ENCODE data around the gene BRMS1.
"Not testable (repeated sequence)": the region's sequence is repeated elsewhere in the genome, so short reads cannot be mapped to it uniquely, and the experiment has no call there.

BRMS1 gene

DNA sequence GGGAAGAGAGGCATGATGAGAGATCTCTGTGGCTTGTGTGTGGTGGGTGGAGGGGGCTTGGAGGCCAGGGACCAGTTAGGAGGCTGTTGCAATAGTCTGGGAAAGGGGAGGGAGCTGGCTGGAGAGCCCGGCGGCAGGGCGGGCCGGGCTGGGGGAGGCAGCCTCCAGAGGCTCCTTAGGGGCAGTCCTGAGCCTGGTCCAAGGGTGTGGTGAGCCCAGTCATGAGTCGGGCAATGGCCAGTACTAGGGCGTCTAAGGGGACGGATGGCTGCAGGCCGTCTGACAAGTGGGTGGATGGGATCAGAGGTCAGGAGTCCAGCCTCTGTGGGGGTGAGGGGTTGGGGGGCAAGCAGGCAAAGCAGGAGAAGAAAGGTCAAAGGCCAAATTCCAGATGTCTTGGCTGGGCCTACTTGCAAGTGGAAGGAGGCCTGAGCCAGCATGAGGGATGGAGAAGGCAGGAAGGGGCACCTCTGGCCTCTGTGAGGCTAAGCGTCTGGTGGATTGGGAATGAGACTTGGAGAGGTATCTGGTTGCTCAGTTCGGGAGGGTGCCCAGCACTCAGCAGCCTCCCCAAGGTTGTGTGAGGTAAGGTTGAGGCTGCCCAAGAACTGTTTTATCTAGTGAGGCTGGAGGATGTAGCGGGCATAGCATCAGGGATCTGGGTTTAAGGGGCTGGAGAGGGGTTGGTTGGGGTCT is 22.0 kb downstream of the BRMS1 start:
- no peak for DNase-seq (ENCODE audit: low read depth in 2 of 2)

DNA sequence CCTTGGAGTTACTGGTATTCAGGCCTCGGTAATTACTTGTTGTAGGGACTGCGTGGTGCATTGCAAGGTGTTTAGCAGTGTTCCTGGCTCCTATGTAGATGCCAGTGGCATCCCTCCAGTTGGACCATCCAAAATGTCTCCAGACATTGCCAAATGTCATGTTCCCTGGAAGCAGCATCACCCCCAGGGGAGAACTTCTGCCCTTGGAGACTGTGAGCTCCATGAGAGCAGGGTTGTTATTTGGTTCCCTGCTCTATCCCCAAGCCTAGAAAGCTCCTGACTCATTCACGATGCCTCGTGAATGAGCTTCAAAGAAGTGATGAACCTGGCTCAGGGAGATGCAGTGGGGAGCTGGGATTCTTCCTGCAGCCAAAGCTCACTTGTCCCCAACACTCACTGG is 23.3 kb downstream of the BRMS1 start:
- DNase-seq (ENCODE audit: low read depth in 2 of 2) = no peak

DNA sequence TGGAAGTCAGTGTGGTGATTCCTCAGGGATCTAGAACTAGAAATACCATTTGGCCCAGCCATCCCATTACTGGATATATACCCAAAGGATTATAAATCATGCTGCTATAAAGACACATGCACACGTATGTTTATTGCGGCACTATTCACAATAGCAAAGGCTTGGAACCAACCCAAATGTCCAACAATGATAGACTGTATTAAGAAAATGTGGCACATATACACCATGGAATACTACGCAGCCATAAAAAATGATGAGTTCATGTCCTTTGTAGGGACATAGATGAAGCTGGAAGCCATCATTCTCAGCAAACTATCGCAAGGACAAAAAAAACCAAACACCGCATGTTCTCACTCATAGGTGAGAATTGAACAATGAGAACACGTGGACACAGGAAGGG is 24.2 kb downstream of the BRMS1 start:
- DNase-seq (ENCODE audit: low read depth in 2 of 2) = not testable (repeated sequence)

DNA sequence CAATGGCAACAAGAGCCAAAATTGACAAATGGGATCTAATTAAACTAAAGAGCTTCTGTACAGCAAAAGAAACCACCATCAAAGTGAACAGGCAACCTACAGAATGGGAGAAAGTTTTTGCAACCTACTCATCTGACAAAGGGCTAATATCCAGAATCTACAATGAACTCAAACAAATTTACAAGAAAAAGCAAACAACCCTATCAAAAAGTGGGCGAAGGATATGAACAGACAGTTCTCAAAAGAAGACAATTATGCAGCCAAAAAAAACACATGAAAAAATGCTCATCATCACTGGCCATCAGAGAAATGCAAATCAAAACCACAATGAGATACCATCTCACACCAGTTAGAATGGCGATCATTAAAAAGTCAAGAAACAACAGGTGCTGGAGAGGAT is 24.6 kb downstream of the BRMS1 start:
- not testable (repeated sequence) for DNase-seq (ENCODE audit: low read depth in 2 of 2)

DNA sequence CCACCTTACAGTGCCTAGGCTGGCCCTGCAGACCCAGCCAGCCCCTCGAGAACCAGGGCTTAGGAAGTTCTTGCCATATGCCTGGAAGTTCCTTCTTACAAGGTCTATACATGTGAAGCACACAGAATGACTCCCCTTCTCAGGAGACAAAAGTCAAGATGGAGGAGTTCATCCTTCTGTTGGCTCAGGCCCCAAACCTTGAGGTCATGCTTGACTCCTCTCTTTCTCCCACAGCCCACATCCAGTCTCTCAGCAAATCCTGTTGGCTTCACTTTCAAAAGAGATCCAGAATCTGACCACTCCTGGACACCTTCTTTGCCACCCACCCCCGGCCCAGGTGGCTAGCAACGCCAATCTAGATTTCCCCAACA is 26.3 kb downstream of the BRMS1 start:
- DNase-seq (ENCODE audit: low read depth in 2 of 2) = no peak

DNA sequence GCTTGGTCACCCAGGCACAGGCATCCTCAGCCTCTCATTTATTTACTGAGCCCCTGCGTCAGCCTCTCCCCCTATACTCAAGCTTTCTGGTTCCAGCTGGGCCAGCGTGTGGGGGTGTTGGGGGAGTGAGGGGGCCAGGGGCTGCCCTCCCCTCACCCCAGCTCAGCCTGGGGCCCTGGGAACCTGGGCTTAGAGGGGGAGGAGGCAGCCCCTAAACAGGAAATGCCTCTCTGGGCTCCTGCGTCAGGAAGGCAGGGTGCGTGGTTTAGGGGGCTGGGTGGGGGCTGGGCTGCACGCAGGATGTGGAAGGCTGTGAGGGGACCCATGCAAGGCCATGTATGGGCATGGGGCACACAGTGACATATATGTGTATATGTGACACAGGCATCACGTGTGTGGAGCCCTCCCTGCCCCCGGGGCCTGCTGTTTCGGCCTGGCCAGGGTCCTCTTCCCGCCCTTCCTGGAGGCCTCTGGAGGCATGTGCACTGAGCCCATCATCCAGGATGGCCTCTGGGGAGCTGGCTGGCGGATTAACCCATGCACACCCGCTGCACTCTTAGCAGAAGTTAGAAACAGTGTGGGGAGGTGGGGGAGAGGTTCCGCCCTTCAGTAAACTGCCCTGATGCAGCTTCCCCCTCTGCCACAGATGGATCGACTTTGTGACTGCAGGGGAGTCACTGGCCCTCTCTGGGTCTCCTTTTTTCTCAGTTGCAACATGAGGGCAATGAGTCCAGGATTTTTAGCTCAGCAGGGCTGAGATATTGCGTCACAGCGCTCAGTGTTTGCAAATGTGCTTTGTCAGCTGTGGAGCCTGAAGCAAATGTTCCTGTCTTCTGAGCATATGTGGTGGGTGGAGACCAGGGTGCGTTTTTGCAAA is 26.9 kb downstream of the BRMS1 start:
- DNase-seq (ENCODE audit: low read depth in 2 of 2) = no peak

DNA sequence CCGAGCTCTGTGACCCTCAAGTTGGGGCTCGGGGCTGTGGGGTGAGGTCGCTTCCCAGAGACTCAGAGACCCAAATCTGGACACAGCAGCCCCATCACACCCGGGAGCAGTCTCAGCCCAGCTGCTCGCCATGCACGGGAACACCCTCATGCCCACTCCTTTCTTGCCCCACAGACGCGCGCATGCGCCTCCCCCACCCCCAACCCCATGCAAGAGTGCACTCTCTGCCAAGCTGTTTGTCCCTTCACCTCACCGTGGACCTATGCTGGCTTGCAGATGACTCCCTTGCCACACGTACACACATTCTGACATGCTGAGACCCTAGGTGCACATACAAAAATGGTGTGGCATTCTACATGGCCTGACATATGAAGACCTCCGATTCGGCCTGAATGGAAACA is 27.6 kb downstream of the BRMS1 start:
- DNase-seq (ENCODE audit: low read depth in 2 of 2) = no peak

DNA sequence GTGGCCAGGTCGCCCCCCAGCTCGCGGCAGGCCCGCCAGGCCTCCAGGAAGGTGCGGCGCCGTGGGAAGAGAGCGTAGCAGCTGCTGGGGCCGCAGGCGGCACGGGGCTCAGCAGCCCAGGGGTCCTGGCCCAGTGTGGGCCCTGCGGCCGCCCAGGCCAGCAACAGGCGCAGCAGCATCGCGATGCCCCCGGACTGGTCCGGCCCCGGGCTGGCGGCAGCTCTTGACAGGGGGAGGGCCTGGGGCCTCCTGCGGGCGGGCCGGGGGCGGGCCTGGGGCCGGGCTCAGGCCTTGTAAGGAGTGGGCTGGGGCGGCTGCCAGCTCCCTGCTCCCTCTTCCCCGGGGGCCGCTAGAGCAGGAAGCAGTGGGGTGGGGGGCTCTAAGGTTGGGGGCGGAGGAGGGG is 28.1 kb downstream of the BRMS1 start, which contains the start of gene CD248:
Gene CD248, minus strand, starts transcription at position 196 of the 403 bp plus-strand sequence. Its CDS starts 17 bp downstream, at position 179.
- DNase-seq (ENCODE audit: low read depth in 2 of 2) = no peak

DNA sequence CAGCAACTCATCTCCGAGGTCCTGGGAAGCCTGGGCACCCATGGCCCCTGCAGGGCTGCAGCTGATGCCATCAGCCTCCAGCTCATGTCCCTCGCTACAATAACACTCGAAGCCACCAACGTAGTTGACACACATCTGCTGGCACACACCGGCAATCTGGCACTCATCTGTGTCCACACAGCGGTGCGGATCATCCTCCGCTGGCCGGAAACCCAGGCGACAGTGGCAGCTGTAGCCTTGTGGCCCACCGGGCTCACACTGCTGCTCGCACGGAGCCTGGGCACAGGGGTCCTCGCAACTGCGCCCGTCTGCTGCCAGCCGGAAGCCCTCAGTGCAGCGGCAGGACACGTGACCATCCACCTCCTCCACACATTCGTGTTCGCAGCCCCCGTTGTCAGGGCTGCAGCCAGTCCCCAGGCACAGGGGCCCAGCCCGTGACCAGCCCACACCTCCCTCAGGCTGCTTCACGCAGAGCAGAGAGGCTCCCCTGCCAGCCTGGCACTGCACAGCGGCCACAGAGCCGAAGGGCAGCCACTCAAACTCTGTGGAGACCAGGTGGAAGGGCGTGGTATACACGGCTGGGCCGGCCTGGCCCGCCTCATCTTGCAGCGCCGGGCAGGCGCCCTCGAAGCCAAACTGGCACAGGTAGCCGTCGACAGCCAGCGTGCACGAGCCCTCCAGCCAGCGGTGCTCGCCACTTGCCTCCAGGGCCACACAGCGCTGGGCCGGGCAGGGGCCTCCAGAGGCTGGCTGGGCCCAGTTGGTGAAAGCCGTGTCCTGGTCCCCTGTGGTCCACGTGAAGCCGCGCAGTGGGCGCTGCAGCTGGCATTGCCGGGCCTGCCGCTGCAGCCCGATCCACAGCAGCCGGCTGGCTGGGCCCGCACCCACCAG is 28.7 kb downstream of the BRMS1 start:
- DNase-seq (ENCODE audit: low read depth in 2 of 2) = no peak

DNA sequence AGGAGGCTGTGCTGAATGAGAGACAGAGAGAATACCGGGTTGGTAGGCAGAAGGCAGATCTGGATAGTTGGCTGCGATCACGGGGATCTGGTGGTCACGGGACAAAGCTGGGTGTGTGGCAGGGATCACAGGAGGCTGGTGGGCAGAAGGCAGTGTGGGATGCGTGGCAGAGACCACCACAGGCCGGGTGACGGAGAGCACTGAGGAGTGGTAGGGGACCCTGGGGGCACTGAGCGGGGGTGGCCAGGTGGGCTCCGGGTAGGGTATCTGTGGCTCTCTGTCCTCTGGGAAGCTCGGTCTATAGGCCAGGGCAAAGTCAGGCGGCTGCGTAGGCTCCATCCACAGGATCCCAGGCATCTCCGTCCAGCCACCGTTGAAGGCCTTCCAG is 29.4 kb downstream of the BRMS1 start:
- DNase-seq (ENCODE audit: low read depth in 2 of 2) = no peak

DNA sequence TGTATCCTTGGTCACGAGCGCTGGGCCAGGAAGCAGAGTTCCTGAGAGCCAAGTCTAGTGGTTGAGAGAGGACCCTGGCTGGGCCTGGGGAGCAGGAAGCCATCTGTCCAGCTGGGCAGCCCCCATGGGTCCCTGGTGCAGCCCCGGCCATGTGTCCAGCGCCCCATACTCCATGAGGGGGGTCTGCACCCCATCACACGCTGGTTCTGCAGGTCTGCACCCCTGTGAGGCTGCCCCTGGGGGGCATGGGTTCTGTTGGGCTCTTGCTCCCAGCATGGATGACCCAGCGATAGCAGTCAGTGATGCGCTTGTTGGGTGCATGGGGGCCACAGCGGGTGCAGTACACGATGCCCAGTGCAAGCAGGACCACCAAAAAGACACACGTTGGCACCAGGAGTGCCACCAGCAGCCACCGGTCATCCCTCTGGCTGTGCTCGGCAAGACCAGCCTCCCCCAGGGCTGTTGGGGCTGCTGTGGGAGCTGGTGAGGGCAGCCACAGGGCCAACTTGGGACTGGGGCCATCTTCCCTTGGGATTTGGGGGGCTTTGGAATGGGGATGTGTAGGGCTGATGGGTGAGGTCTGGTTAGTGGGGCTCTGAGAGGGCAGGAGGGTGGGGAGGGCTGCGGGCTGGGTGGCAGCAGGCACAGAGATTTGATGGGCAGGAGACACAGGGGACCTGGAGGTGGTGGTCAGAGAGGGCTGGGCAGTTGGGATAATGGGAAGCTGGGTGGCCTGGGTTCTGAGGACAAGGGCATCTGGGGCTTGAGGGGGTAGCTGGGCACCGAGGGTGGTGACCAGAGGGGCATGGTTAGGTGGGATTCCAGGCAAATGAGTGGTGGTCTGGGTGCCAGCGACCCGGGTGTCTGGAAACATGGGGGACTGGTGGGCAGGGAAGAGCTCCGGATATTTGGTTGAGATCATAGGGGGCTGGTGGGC is 30.1 kb downstream of the BRMS1 start:
- DNase-seq (ENCODE audit: low read depth in 2 of 2) = no peak

DNA sequence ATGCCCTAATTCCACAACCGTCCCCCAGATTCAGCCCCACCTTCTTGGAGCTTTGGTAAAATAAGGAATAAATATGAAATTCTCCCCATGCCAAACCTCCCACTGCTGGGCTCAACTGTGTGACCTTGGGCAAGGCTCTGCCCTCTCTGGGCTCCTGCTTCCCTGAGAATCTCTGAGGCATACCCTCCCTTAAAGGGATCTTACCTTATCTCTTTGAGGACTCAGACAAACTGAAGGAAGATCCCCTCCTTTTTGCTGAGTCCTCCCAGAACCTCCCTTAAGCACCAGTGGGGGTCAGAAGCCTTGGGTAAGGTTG is 30.8 kb downstream of the BRMS1 start:
- DNase-seq (ENCODE audit: low read depth in 2 of 2) = no peak

DNA sequence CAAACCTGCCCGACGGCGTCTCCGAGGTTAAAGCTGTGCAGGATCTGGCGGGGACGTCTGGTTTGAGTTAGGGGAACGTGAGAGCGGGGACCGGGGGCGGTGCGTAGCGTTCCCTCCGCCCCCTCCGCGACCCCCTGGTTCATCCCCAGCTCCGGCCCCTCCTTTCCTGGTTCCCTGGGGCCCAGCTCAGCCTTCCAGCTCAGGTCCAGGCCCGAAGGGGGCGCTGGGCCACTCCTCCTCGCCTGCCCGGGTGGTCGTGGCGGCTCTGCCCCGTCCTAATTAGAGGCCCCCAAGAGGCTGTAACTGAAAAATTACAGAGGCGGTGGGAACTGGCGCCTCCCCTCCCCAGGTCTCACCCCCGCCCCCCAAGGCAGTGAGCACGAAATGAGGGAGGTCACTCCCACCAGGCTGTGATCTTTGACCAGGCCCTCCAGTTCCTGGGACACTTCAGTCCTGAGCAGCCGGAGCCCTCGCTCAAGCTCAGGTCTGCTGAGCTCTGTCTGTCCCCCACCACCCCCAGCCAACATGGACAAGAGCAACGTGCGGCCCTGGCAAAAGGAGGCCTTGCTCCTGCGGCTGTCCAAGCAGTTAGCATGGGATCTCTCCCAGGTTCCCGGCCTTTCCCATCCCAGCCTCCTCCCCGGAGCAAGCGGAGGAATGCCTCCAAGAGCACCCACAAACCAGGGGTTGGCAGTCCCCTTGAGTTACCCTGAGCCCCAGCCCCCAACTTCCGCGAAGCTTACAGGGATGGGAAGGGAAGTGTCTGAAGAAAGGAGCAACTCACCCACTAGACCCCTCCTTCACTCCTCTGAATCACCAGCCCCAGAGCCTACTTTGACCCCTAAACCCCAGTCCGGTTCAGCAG is 31.4 kb downstream of the BRMS1 start:
- DNase-seq (ENCODE audit: low read depth in 2 of 2) = no peak

DNA sequence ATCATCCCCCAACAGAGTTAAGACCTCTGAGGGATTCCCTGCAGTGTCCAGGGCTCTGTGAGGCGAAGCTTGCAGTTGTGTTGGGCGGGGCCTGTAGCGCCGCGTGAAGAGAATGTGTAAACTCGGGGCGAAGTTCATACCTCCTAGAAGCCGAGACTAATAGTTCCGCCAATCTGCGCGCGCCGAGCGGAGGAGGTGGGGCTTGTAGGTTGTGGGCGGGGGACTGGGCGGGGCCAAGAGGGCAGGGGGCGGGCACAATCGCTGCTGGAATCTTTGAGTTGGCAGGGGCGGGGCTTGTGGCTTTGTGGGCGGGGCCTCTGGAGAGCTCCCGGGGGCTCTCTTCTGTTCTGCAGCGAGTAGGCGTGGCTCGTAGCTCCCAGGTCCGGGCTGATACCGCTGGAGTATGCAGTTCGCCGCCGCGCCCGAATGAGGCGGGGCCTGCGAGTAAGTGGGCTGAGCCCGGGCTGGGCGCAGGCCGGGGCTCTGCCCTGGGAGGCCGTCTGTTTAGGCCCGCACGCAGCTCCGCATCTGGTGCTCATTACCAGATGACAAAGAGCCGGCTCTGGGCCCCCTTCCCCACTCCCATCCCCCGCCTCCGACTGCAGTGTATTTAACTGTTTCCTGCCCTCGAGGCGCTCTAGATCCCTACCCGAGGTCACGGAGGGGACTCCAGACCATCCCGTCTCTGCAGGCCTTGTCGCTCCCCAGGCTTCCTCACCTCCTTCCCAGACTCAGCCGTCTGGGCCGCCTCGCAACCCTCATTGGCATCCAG is 32.2 kb downstream of the BRMS1 start:
- peak; percentile 97 to 99 for DNase-seq (ENCODE audit: low read depth in 2 of 2)

DNA sequence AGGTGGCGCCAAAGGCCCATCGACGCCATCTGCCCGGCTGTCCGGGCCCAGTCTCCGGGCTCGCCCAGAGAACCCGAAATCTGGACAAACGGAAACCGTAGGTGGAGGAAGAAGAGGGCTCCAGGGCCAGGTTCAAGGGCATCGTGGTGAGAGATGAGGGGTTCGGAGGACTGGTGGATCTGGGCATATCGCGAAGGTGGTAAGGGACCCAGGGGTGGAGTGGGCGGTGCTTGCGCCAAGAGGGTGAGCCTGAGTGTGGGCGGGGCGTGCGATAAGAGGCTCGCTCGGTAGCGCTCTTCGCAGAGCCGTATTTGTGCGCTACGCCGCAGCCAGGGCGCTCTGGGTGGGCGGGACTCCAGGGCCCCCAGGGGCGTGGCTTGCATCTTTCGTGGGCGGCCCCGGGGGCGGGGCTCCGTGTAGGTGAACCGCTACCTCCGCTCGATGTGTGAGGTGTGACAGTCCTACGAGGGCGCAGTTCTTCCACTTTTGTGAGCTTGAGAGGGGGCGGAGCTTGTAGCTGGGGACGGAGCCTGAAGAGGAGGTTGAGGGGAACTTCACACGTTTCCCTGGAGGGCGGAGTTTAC is 32.8 kb downstream of the BRMS1 start:
- DNase-seq (ENCODE audit: low read depth in 2 of 2) = peak; percentile 91 to 94

DNA sequence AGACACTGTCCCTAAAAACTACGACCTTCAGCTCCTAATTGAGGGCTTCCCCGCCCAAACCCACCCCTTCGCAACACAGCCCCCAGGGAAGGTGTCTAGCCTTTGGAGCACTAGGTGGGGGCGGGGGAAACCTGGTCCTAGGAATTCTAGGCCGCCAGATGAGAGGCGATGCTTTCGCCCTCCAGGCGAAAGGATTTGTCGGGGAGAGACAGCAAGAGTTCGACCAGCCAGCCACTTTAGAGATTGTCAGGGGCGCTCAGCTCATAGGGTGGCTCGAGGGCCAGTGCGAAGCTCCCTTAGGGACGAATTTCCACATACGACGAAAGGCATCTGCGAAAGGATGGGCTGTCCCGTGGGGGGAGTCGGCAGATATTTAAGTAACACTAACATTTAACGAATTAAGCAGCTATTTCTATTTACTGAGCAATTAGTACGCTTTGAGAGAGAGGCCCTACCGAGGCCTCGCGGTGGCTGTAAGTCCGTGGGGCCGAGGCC is 33.4 kb downstream of the BRMS1 start:
- no peak for DNase-seq (ENCODE audit: low read depth in 2 of 2)

DNA sequence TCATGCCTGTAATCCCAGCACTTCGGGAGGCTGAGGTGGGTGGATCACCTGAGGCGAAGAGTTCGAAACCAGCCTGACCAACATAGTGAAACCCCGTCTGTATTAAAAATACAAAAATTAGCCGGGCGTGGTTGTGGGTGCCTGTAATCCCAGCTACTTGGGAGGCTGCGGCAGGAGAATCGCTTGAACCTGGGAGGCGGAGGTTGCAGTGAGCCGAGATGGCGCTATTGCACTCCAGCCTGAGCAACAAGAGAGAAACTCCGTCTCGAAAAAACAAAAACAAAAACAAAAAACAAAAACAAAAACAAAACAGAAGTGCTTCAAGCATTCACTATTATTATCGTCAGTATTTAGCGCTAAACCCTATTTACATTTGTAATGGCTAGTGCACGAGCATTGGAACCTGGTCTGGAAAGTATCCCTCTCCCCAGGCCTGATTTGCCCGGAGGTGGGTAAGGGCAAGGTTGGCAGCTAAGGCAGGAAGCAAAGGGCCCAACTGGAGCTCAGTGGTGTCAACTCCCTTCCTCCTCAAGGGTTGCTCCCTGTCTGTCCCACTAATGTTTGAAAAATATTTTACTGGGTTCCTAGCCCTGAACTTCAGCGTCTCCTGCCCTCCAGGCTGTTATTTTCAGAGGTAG is 34.0 kb downstream of the BRMS1 start:
- not testable (repeated sequence) for DNase-seq (ENCODE audit: low read depth in 2 of 2)

DNA sequence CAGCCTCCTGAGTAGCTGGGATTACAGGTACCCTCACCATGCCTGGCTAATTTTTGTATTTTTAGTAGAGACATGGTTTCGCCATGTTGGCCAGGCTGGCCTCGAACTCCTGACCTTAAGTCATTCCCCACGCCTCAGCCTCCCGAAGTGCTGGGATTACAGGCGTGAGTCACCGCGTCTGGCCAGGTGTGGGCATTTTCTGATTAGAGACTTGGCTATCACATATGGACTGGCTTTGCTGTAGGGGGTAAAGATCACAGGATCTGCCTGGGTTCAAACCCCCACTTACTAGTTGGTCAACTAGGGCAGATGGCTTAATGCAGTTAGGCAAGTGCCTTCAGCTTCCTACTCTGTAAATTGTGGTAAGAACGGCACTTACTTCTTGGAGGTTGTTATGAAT is 34.6 kb downstream of the BRMS1 start:
- no peak for DNase-seq (ENCODE audit: low read depth in 2 of 2)

Measured in stimulated activated CD4-positive, alpha-beta T cell treated with anti-CD3 and anti-CD28 coated beads, Interleukin-1b, Interleukin-23, amount 100 ng/mL, for 1 hour (primary cell).